GM21529 (cell line): Measurements from ENCODE around the gene MFF.
"Not testable (repeated sequence)": the region's sequence is repeated elsewhere in the genome, so short reads cannot be mapped to it uniquely, and the experiment has no call there.

Source experiments
- ATAC-seq: cut with Tn5 transposase; IDR thresholded peaks from one replicate; pipeline ENCODE4 v1.9.1; 2021; ENCODE audit not compliant: unreplicated experiment

Gene MFF

GRCh38 chr2:227376656-227377396 is 51.8 kb downstream of the MFF start:
- no peak for ATAC-seq

- ATAC-seq = no peak
Measured at GRCh38 chr2:227377467-227378351, 52.7 kb downstream of the MFF start.

- ATAC-seq = no peak
Measured at GRCh38 chr2:227378371-227378782, 53.3 kb downstream of the MFF start.

GRCh38 chr2:227379095-227379494 is 54.0 kb downstream of the MFF start, which contains the start of gene TM4SF20:
TSS of gene TM4SF20 (minus strand) at chr2:227379306. CDS start at chr2:227379268, 38 bp downstream.
- no peak for ATAC-seq

- ATAC-seq = not testable (repeated sequence)
Measured at GRCh38 chr2:227382241-227382835, 57.3 kb downstream of the MFF start.

GRCh38 chr2:227383686-227384085 is 58.6 kb downstream of the MFF start:
- no peak for ATAC-seq

GRCh38 chr2:227386630-227387029 is 61.6 kb downstream of the MFF start:
- no peak for ATAC-seq

- not testable (repeated sequence) for ATAC-seq
Measured at GRCh38 chr2:227387583-227387982, 62.5 kb downstream of the MFF start, which contains the start of gene SCYGR1. TSS of gene SCYGR1 (minus strand) at chr2:227387949. CDS start at chr2:227387949, 0 bp downstream.

- ATAC-seq = no peak
Measured at GRCh38 chr2:227388537-227389011, 63.5 kb downstream of the MFF start.

- no peak for ATAC-seq
Measured at GRCh38 chr2:227389231-227389630, 64.2 kb downstream of the MFF start.

- no peak for ATAC-seq
Measured at GRCh38 chr2:227389661-227390060, 64.6 kb downstream of the MFF start.

- no peak for ATAC-seq
Measured at GRCh38 chr2:227390468-227391256, 65.6 kb downstream of the MFF start.

GRCh38 chr2:227394401-227394800 is 69.3 kb downstream of the MFF start:
- peak; percentile 52 for ATAC-seq

- ATAC-seq = no peak
Measured at GRCh38 chr2:227395556-227395955, 70.5 kb downstream of the MFF start.

GRCh38 chr2:227397562-227397961 is 72.5 kb downstream of the MFF start:
- ATAC-seq = no peak

- ATAC-seq = no peak
Measured at GRCh38 chr2:227398684-227399670, 73.9 kb downstream of the MFF start.

GRCh38 chr2:227401550-227401949 is 76.5 kb downstream of the MFF start:
- ATAC-seq = no peak

GRCh38 chr2:227402321-227402720 is 77.3 kb downstream of the MFF start:
- no peak for ATAC-seq

GRCh38 chr2:227402959-227403358 is 77.9 kb downstream of the MFF start:
- ATAC-seq = no peak
